HG02885 (cell line): ENCODE results near the gene INPP4B.

Experiments
- ATAC-seq: cut with Tn5 transposase; IDR thresholded peaks from one replicate; pipeline ENCODE4 v1.9.1; 2021; ENCODE audit warnings: mild to moderate bottlenecking; ENCODE audit not compliant: unreplicated experiment, poor library complexity

Gene INPP4B

DNA sequence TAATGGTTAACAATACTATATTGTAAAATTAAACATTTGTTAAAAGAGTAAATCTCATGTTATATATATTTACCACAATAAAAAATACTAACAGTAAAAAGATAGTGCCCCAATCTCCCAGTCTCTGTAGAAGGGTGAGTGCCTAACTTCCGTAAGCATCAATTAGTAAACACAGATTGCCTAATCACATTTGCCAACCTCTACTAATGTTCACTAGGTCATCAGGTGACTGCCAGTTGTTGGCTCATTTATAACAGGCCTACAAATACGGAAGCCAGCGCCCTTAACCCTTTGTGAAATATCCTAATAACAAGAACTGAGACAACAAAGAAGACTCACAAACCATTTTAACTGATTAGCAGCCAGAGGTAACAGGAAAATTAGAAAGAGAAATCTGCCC, 345.1 kb downstream of the INPP4B start:
- ATAC-seq, result no peak

DNA sequence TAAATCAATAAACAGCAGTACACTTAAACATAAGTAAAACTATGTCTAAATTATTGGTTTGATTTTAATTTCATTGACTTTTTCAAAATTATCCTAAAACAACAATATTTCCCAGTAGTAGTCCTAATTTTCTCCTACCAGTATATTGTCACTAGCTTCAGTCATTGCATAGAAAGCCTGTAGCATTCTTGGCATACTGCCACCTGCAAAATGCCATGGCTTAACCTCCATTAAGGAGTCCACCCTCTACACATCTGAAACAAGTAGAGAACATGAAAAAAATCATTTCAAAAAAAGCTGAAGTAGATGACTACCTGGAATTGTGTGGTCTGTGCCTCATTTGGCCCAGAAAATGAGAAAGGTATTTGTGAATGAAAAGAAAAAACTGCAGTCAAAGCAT, 348.5 kb downstream of the INPP4B start:
- no peak for ATAC-seq

DNA sequence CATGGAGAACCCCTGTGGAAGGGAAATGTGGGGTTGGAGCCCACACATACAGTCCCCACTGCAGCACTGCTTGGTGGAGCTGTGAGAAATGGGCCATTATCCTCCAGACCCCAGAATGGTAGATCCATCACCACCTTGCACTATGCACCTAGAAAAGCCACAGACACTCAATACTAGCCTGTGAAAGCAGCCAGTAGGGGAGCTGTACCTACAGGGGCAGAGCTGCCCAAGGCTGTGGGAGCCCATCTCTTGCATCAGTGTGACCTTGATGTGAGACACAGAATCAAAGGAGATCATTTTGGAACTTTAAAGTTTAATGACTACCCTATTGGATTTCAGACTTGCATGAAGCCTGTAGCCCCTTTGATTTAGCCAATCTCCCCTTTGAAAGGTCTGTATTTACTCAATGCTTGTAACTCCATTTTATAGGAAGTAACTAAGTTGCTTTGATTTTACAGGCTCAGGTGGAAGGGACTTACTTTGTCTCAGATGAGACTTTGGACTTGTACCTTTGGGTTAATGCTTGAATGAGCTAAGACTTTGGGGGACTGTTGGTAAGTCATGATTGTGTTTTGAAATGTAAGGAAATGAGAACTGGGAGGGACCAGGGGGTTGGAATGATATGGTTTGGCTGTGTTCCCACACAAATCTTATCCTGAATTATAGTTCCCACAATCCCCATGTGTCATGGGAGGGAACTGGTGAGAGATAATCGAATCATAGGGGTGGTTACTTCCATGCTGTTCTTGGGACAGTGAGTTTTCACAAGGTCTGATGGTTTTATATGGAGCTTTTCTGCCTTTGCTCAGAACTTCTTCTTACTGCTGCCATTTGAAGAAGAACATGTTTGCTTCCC, 352.6 kb downstream of the INPP4B start:
- no peak for ATAC-seq

DNA sequence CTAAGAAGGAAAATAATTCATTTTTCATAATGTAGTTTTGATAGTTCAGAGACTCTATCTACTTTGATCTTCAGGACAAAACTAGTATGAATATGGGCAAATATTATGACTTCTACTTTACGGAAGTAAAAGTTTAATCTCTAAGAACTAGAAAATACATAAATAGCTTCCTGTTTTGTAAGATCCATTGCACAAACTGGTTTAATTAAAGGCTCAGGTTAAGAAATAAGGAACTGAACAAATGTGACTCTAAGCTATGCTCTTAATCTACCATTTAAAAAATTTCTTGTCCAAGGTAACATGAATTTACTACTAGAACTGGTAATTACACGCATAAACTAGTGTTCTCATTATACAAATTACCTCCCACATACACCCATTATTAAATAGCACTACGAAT, 360.6 kb downstream of the INPP4B start:
- no peak for ATAC-seq

GRCh38 chr4:142480244-142480643, 365.9 kb downstream of the INPP4B start:
- no peak for ATAC-seq

- ATAC-seq, result no peak
These were observed 370.4 kb downstream of the INPP4B start for GRCh38 chr4:142475663-142476062.

GRCh38 chr4:142474398-142475087, 371.6 kb downstream of the INPP4B start:
- no peak for ATAC-seq

DNA sequence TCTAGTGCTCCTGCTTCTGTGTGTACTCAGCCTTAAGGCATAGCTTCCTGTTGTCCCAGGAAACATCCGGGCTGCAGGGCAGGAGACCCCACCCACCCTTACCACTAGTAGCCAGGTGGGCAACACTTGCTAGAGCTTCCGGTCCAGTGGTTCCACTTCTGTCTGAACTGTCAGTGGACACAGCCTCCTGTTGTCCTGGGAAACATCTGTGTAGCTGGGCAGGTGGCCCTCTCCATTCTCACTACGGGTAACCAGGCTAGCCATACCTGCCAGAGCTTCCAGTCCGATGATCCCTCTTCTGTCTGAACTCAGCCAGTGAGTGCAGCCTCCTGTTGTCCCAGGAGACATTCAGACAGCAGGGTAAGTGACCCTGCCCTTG, 372.2 kb downstream of the INPP4B start:
- ATAC-seq, result no peak

DNA sequence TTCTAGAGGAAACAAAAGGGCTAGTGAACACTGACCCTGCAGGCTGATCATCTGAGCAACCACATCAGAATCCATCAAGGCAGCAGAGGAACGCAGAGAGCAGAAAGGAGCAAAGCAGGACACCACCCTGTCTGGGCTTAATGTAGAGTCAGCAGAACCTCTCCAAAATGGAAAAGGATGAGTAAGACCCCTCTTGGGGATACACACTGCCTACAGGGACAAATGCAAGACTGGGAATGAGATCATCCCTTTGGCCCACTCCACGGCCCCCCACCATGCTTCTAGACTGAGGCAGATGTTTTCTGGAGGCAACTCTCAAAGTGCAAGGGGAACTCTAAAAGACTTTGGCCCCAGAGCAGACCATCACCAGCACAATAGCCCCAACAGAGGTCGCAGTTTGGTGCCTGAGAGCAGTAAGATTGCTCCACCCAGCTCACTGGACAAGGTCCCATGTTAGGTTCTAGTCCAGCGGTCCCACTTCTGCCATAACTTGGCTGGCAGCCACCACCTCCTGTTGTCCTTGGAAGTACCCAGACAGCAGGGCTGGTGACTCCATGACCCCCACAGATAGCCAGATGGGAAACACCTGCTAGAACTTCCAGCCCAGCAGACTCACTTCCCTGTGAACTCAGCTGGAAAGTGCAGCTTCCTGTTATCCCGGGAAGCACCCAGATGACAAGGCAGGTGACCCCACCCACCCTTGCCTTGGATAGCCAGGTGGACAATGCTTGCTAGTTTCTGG, 372.7 kb downstream of the INPP4B start:
- no peak for ATAC-seq

DNA sequence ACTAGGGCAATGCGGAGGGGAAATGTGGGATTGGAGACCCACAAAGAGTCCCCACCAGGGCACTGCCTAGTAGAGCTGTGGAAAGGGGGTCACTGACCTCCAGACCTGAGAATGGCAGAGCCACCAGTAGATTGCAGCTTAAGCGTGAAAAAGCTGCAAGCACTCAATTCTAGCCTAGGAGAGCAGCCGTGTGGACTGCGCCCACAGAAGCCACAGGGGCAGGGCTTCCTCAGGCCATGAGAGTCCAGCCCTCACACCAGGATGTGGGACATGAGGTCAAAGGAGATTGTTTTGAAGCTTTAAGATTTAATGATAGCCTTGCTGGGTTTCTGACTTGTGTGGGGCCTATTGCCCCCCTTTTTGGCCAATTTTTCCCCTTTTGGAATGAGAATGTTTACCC, 379.0 kb downstream of the INPP4B start:
- ATAC-seq, result no peak

- ATAC-seq, result no peak
These were observed 380.6 kb downstream of the INPP4B start for GRCh38 chr4:142465526-142465925.

- ATAC-seq, result no peak
These were observed 382.9 kb downstream of the INPP4B start for GRCh38 chr4:142463206-142463605.

DNA sequence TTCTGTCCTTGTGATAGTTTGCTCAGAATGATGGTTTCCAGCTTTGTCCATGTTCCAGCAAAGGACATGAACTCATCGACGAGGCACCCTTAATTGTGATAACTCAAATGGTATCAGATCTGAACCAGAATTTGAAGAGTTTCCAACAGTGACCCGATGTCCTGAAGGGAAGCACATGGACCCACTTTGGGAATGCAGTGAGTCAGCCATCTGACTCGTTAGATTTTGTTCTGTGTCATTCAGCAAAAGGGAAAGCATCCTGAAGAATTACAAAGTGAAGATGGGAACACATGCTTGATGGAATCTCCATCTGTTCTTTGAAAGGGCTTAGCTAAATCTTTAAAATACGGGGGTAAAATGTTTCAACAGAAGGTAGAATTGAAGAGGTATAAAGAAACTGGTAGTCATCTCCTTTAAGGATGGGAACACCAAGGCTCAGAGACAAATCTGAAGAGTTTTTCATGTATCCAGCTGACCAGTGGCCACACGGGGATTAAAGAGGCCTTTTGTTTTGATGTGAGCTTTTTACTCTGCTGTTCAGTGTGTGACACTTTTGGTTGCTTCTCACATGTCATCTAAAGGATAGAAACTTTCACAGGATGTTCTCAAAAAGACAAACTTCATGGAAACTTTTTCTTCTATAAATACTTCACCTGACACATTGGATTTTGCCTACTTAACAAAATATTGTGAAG, 393.8 kb downstream of the INPP4B start:
- no peak for ATAC-seq

DNA sequence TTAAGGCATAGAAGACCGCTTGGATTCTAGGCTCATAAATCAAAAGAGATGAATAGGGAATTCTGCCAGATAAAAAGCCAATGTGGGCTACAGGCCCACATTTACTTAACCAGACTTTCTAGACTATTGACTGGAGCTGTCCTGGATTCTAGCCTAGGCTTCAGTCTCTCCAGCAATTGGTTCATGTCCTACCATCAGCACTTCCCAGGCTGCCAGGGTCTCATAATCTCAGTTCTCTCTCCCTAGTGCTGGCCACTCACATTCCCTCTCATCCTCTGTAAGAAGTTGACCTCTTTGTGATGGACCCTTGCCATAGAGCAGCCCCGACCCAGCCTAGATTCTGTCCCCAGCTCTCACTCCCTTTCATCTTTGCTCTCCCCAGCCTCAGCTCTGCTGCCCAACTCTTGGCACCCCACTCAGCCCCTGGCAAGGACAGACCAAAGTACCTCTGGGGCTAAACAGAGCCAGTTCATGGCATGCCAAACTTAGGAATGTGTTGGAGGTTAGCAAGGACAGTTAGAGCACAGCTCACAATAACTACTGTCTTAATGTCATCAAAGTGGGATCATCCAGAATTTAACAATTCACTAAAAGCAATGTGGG, 396.2 kb downstream of the INPP4B start:
- ATAC-seq, result no peak

DNA sequence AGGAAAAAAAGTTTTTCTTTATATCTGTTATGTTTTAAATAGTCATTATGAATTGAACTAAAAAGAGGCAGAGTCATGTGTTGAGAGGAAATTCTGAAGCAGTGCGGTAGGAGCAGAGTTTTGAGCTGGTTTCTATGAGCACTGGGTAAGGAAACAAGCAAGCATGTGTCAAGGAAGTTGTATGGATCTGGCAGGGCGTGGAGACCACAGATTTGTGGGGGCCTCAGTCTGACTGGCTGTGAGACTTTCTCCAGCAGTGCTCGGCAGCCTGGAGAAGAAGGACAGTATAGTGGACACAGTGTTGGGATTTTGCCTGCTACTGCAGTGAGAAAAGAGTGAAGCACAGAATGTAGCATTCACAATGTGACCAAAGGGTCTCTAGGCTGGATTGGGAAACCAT, 399.1 kb downstream of the INPP4B start:
- ATAC-seq, result no peak

- ATAC-seq, result no peak
These were observed 402.6 kb downstream of the INPP4B start for GRCh38 chr4:142443469-142443868.

- ATAC-seq, result no peak
These were observed 406.0 kb downstream of the INPP4B start for GRCh38 chr4:142440093-142440492.

DNA sequence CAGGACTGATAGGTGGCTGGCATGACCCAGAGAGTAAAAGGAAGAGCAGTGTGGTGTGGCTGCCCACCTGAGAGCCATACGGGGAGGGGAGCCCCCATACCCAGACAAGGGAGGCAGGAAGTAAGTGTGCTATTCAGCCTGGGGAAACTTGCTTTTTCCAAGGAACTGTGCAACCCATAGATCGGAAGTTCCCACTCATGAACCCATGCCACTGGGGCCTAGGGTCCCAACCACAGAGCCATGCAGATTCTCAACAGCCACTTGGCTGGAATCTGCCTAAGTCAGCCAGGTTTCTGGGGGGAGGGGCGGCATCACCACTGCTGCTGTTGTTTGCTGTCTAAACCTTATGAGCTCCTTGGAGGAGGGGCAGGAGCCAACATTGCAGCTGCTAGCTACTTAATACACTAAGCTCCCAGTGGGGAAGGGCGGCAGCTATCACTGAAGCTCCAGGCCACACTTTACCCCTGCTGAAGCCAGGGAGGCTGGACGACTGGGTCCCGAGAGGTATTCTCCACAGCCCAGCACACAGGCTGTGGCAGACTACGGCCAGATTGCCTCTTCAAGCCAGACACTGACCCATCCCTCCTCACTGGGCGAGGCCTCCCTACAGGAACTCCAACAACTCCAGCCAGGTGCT, 410.4 kb downstream of the INPP4B start:
- no peak for ATAC-seq

- no peak for ATAC-seq
These were observed 411.4 kb downstream of the INPP4B start for GRCh38 chr4:142434519-142435224.
